Upper lobe of left lung (tissue), 6 donors: ENCODE measurements around the gene DFFB. TPM values are rescaled to one million over a fixed set of nuclear protein-coding genes. Genes with fewer than 3 reads are reported as not detected.
"Not testable (repeated sequence)": the region's sequence is repeated elsewhere in the genome, so short reads cannot be mapped to it uniquely, and the experiment has no call there.

Experiments used
- ATAC-seq, 2 donors: fragments of 200-7000 bp; cut with Tn5 transposase; one replicate each; pipeline ENCODE4 v1.9.1; 2022; ENCODE audit warnings: mild to moderate bottlenecking in 2 of 2, moderate library complexity in 2 of 2; ENCODE audit not compliant: low FRiP score in 2 of 2
- DNase-seq, 2 donors: peaks; one replicate each; pipeline ENCODE4 v3.0.0-alpha.2; 2019 to 2020
- H3K27ac ChIP-seq, 4 donors: fragments of 200-600 bp; sonication (generic); one replicate each; pipeline ENCODE4 v1.5.1; 2016 to 2019
- H3K27me3 ChIP-seq, 4 donors: fragments of 200-600 bp; sonication (generic); one replicate each; pipeline ENCODE4 v1.5.1; 2017 to 2019
- H3K36me3 ChIP-seq, 4 donors: fragments of 200-600 bp; sonication (generic); one replicate each; pipeline ENCODE4 v1.5.1; 2016 to 2019
- H3K4me1 ChIP-seq, 4 donors: fragments of 200-600 bp; sonication (generic); one replicate each; pipeline ENCODE4 v1.5.1; 2018 to 2019
- H3K4me3 ChIP-seq, 4 donors: fragments of 200-600 bp; sonication (generic); one replicate each; pipeline ENCODE4 v1.5.1; 2017 to 2019; ENCODE audit warnings: mild to moderate bottlenecking in 2 of 4, moderate library complexity in 1 of 4
- H3K9me3 ChIP-seq, 4 donors: fragments of 200-600 bp; sonication (generic); one replicate each; pipeline ENCODE4 v1.5.1; 2018 to 2019
- CTCF ChIP-seq, 6 experiments: fragments of 450-650 bp in 4 of 6; fragments of 200-600 bp in 2 of 6; sonication (generic) in 2 of 6; IDR thresholded peaks; one replicate each; pipeline ENCODE4 v1.5.1; 2016 to 2019; ENCODE audit warnings: antibody characterized with exemption in 6 of 6
- EP300 ChIP-seq, 4 donors: sonication (generic); formaldehyde crosslinking; IDR thresholded peaks; one replicate each; pipeline ENCODE4 v1.5.1; 2017; ENCODE audit warnings: antibody characterized with exemption in 4 of 4, control low read depth in 2 of 4
- POLR2A ChIP-seq, 4 donors: fragments of 450-650 bp; IDR thresholded peaks; one replicate each; pipeline ENCODE4 v1.5.1; 2016 to 2017; ENCODE audit warnings: antibody characterized with exemption in 4 of 4, mild to moderate bottlenecking in 2 of 4
- POLR2AphosphoS5 ChIP-seq, 2 donors: sonication (generic); formaldehyde crosslinking; IDR thresholded peaks; one replicate each; pipeline ENCODE4 v1.5.1; 2017; ENCODE audit warnings: antibody characterized with exemption in 2 of 2
- WGBS, 2 donors: methylation state at CpG; one replicate each; pipeline ENCODE4 v1.1.5; 2017 to 2018; 5-methylcytosine and 5-hydroxymethylcytosine counted together
- total RNA-seq, 6 donors: library from RNA; depleted of rRNA in 4 of 6; stranded (reverse); fragments of >200 nt in 4 of 6; gene quantifications; one replicate each; pipeline versions ENCODE4 v1.1.0 to v1.2.1, GENCODE V29; 2016 to 2021
- donor health status: DM: no; HTN: no; CAD: no; lungs with moderate emphysema.
- donor health status: DM: no; HTN: yes; CAD: no; lungs with severe emphysema.

The DFFB gene
- 10 to 100 TPM in 2 of 6 donors, 1 to 10 TPM in 4; 7.1 to 16.8 (median 9.4) TPM for total RNA-seq

GRCh38 chr1:3856923-3857790 is at the start of gene DFFB, which contains the start of gene CEP104:
Gene DFFB (plus strand): TSS chr1:3857476. CDS start chr1:3857604, 128 bp downstream.
Gene CEP104 (minus strand): TSS chr1:3857211. CDS start chr1:3852407, 4,804 bp downstream.
- DNase-seq, result peak; percentile 98 to 99
- peak in 4 of 6 experiments; percentile 15 to 80 (median 56) for TF ChIP-seq CTCF (IDR thresholded peaks at IDR 0.05)
- peak in 2 of 4 donors; percentile 58 to 88 for TF ChIP-seq POLR2A (IDR thresholded peaks at IDR 0.05)
- no peak for TF ChIP-seq EP300 (IDR thresholded peaks at IDR 0.05)
- peak; percentile 73 to 81 for TF ChIP-seq POLR2AphosphoS5 (IDR thresholded peaks at IDR 0.05)
- peaks cover 18 to 41% (median 21%) of the 10 kb centered on the region in 4 donors for H3K4me1 ChIP-seq
- H3K27me3 ChIP-seq, result no peaks in the 10 kb centered on the region
- peak within 1 kb of the TSS; percentile 72 to 100 (median 90) for H3K4me3 ChIP-seq
- 0 to 10% methylated on average over 4 to 27 of the region's 73 CpGs for WGBS, 2 donors
- H3K36me3 ChIP-seq, result no peaks in the 10 kb centered on the region
- ATAC-seq, result peak; percentile 97
- peak within 1 kb of the TSS; percentile 72 to 91 (median 82) for H3K27ac ChIP-seq
- no peaks in the 10 kb centered on the region for H3K9me3 ChIP-seq

- TF ChIP-seq CTCF (IDR thresholded peaks at IDR 0.05), result no peak
- no peak for TF ChIP-seq EP300 (IDR thresholded peaks at IDR 0.05)
- TF ChIP-seq POLR2AphosphoS5 (IDR thresholded peaks at IDR 0.05), result no peak
- TF ChIP-seq POLR2A (IDR thresholded peaks at IDR 0.05), result no peak
- H3K4me3 ChIP-seq, result no peak overlapping the region
- H3K27me3 ChIP-seq, result no peaks in the 10 kb centered on the region
- DNase-seq (no peak), ATAC-seq (no peak)
- no peak overlapping the region for H3K27ac ChIP-seq
- H3K36me3 ChIP-seq, result no peaks in the 10 kb centered on the region
- H3K9me3 ChIP-seq, result no peaks in the 10 kb centered on the region
- 77 to 88% methylated on average over 4 to 5 of the region's 5 CpGs for WGBS, 2 donors
- no peaks in the 10 kb centered on the region for H3K4me1 ChIP-seq
Observed at GRCh38 chr1:3807769-3808168, 49.5 kb upstream of the DFFB start.

GRCh38 chr1:3809680-3810079 is 47.6 kb upstream of the DFFB start:
- DNase-seq, result no peak
- TF ChIP-seq POLR2AphosphoS5 (IDR thresholded peaks at IDR 0.05) (no peak), POLR2A (IDR thresholded peaks at IDR 0.05) (no peak), EP300 (IDR thresholded peaks at IDR 0.05) (no peak), CTCF (IDR thresholded peaks at IDR 0.05) (no peak)
- H3K27ac ChIP-seq, result no peak overlapping the region

GRCh38 chr1:3810149-3810761 is 47.0 kb upstream of the DFFB start:
- not testable (repeated sequence) for ATAC-seq

More at GRCh38 chr1:3809680-3810079, 47.6 kb upstream of the DFFB start:
- no peaks in the 10 kb centered on the region for H3K27me3 ChIP-seq
- no peaks in the 10 kb centered on the region for H3K9me3 ChIP-seq
- 66% methylated on average over 7 of the region's 7 CpGs for WGBS, 2 donors
- peaks cover 3 to 11% (median 5%) of the 10 kb centered on the region in 4 donors for H3K36me3 ChIP-seq
- H3K4me1 ChIP-seq, result no peaks in the 10 kb centered on the region
- no peak overlapping the region for H3K4me3 ChIP-seq
- ATAC-seq, result peak in 1 of 2 donors; percentile 17

GRCh38 chr1:3811595-3811911 is 45.7 kb upstream of the DFFB start:
- ATAC-seq (no peak), DNase-seq (no peak)
- 74 to 85% methylated on average over 2 of the region's 2 CpGs for WGBS, 2 donors
- H3K4me3 ChIP-seq, result no peak overlapping the region
- H3K27ac ChIP-seq, result no peak overlapping the region
- peaks cover 6 to 30% (median 21%) of the 10 kb centered on the region in 4 donors for H3K36me3 ChIP-seq
- TF ChIP-seq POLR2AphosphoS5 (IDR thresholded peaks at IDR 0.05) (no peak), CTCF (IDR thresholded peaks at IDR 0.05) (no peak), POLR2A (IDR thresholded peaks at IDR 0.05) (no peak), EP300 (IDR thresholded peaks at IDR 0.05) (no peak)
- H3K9me3 ChIP-seq, result no peaks in the 10 kb centered on the region
- H3K4me1 ChIP-seq, result no peaks in the 10 kb centered on the region
- no peaks in the 10 kb centered on the region for H3K27me3 ChIP-seq

More at GRCh38 chr1:3810149-3810761, 47.0 kb upstream of the DFFB start:
- H3K27me3 ChIP-seq, H3K27ac ChIP-seq, DNase-seq, H3K4me3 ChIP-seq, H3K4me1 ChIP-seq, H3K9me3 ChIP-seq: not testable (repeated sequence)
- 73 to 82% methylated on average over 9 of the region's 9 CpGs for WGBS, 2 donors
- H3K36me3 ChIP-seq, result peaks cover 6 to 17% (median 10%) of the 10 kb centered on the region in 4 donors
